Ramos (cell line): ENCODE measurements around the gene HSD17B10.
"Not testable (repeated sequence)": the region's sequence is repeated elsewhere in the genome, so short reads cannot be mapped to it uniquely, and the experiment has no call there.

ENCODE experiments used
- in situ Hi-C: fragments of 300-500 bp; cut with MboI; formaldehyde crosslinking; loops from one replicate; pipeline ENCODE4 v1.14.3; 2022; ENCODE audit warnings: low sequenced_read_pairs; ENCODE audit not compliant: unreplicated experiment

The HSD17B10 gene

GRCh38 chrX:53433651-53434639 is at the start of gene HSD17B10:
HSD17B10 (minus strand) TSS chrX:53434370; CDS start chrX:53434345, 25 bp downstream.
- in situ Hi-C loops = no loop called here

- in situ Hi-C loops = loop anchor here (10.0 kb wide), 1 partner anchor 169 kb away; no protein-coding TSS in a partner anchor
Observed at GRCh38 chrX:53483416-53483815, 49.2 kb upstream of the HSD17B10 start.

GRCh38 chrX:53481816-53482465 is 47.8 kb upstream of the HSD17B10 start:
- in situ Hi-C loops = loop anchor here (10.0 kb wide), 1 partner anchor 167 kb away; no protein-coding TSS in a partner anchor

GRCh38 chrX:53481093-53481492 is 46.9 kb upstream of the HSD17B10 start:
- in situ Hi-C loops = loop anchor here (10.0 kb wide), 1 partner anchor 166 kb away; no protein-coding TSS in a partner anchor

GRCh38 chrX:53479301-53479700 is 45.1 kb upstream of the HSD17B10 start:
- in situ Hi-C loops = no loop called here

GRCh38 chrX:53476371-53476770 is 42.2 kb upstream of the HSD17B10 start:
- in situ Hi-C loops = no loop called here

- in situ Hi-C loops = no loop called here
Observed at GRCh38 chrX:53474707-53475106, 40.5 kb upstream of the HSD17B10 start.

- in situ Hi-C loops = no loop called here
Observed at GRCh38 chrX:53471346-53471745, 37.2 kb upstream of the HSD17B10 start.

- in situ Hi-C loops = not testable (repeated sequence)
Observed at GRCh38 chrX:53468659-53469058, 34.5 kb upstream of the HSD17B10 start.

- in situ Hi-C loops = no loop called here
Observed at GRCh38 chrX:53458082-53458481, 23.9 kb upstream of the HSD17B10 start.

GRCh38 chrX:53456254-53456653 is 22.1 kb upstream of the HSD17B10 start:
- in situ Hi-C loops = no loop called here

- in situ Hi-C loops = no loop called here
Observed at GRCh38 chrX:53452812-53453211, 18.6 kb upstream of the HSD17B10 start.

- in situ Hi-C loops = loop anchor here (10.0 kb wide), 1 partner anchor 135 kb away; no protein-coding TSS in a partner anchor
Observed at GRCh38 chrX:53449632-53450031, 15.5 kb upstream of the HSD17B10 start.

GRCh38 chrX:53447441-53447840 is 13.3 kb upstream of the HSD17B10 start:
- in situ Hi-C loops = loop anchor here (10.0 kb wide), 1 partner anchor 133 kb away; no protein-coding TSS in a partner anchor

GRCh38 chrX:53445977-53446376 is 11.8 kb upstream of the HSD17B10 start:
- in situ Hi-C loops = loop anchor here (10.0 kb wide), 1 partner anchor 131 kb away; no protein-coding TSS in a partner anchor

- in situ Hi-C loops = loop anchor here (10.0 kb wide), 1 partner anchor 127 kb away; no protein-coding TSS in a partner anchor
Observed at GRCh38 chrX:53442322-53442631, 8.1 kb upstream of the HSD17B10 start.

- in situ Hi-C loops = loop anchor here (10.0 kb wide), 1 partner anchor 127 kb away; no protein-coding TSS in a partner anchor
Observed at GRCh38 chrX:53441531-53442321, 7.6 kb upstream of the HSD17B10 start.

GRCh38 chrX:53440621-53441517 is 6.7 kb upstream of the HSD17B10 start:
- in situ Hi-C loops = loop anchor here (10.0 kb wide), 1 partner anchor 126 kb away; no protein-coding TSS in a partner anchor

- in situ Hi-C loops = loop anchor here (10.0 kb wide), 1 partner anchor 125 kb away; no protein-coding TSS in a partner anchor
Observed at GRCh38 chrX:53440101-53440500, 5.9 kb upstream of the HSD17B10 start.
